ENCODE measurements around the gene ADGB.
"Not testable (repeated sequence)": the region's sequence is repeated elsewhere in the genome, so short reads cannot be mapped to it uniquely, and the experiment has no call there.

ADGB gene

DNA sequence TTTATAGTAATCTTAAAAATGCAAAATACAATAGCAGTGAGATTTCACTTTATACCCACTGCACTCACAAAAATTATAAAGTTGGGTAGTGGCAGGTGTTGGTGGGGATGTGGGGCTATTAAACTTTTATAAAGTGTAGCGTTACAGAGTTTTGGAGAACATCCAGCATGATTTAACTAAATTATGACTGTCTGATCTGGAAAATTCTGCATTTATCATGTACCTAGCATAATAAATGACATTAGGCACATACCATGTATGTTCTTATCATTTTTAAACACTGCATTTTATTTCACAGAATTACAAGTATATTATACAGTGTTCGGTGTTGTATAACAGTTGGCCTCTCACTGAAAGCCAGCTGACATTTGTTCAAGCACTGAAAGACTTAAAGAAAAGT is 169.9 kb downstream of the ADGB start:
- DNase-seq (ENCODE audit: low spot score): no peak

DNA sequence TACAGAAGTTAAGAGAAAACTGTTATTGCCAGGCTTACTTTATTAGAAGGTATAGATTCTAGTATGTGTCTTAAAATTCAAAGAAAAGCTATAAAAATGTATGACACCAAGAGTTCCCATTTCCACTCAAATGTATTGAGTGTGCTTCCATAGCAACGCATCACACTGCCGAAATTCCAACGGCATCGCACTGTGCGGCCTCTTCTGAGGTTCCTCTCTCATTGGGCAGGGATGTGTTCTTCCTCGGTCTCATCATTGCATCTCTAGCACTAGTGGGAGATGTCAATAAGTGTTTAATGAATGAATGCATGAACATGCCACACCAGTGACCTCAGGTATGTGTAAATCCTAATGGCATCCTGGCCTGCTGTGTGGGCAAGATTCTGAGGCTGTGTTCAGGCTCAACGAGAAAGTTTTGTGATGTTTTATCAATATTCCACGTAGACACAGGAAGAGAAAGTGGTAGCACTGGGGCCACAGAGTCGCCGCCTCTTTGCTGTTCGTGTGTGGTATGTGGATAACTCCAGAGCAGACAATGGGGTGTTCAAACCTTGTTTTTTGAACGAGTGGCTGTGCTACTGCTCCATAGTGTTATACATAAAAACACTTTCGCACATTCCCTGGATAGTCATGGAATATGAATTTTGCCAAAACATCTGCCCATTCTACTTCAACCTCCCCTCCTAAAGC is 171.6 kb downstream of the ADGB start:
- no peak for DNase-seq (ENCODE audit: low spot score)

DNA sequence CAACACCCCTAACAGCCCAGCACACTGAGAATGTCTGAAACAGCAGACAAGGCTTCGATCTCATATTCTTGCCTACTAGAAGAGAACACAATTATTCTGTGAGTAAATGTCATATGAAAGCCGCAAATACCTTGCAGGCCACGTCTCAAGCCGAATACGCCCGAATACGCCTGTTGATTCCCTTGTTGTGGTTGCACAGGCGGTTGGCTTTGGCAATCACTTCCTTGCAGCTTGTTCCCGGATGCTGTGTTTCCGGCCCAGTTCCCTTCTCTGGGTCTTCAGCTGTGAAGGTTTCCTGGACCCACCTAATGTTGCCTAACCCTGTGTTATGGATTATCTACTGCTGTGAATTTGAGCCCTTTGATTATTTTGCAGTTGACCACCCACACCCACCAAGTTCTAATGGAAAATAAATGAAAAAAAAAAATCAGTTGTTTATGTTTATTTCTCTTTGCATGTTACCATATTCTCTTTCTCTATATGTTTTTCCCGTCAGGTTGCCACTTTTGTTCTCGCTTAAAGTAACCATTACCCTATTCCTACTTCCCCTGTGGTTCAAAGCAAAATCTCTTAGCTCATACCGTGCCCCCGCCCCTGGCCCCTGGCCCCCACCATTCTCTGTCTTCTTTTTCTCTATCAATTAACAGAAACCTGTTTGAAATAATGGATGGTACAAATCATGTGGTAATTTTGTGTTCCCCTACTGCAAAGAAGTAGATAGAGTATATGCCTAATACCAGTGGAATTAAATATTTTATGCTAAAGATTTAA is 172.4 kb downstream of the ADGB start:
- no peak for DNase-seq (ENCODE audit: low spot score)

DNA sequence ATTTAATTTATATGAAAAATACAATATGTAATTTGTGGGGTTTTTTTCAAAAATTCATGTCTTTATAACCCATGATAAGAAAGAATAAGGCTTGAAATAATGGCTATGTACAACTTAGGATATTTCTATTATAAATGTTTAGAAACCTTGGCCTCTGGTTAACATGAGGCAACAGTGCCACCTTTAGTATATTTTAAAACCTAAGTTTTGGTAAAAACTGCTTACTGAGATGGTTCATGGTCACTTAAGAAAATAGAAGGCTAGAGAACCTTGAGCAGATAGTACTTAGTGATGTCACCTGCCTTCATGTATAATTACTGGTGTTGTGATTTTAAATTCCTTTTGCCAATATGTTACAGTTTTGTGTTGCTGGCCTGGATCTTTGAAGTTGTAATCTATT is 176.4 kb downstream of the ADGB start:
- no peak for DNase-seq (ENCODE audit: low spot score)

DNA sequence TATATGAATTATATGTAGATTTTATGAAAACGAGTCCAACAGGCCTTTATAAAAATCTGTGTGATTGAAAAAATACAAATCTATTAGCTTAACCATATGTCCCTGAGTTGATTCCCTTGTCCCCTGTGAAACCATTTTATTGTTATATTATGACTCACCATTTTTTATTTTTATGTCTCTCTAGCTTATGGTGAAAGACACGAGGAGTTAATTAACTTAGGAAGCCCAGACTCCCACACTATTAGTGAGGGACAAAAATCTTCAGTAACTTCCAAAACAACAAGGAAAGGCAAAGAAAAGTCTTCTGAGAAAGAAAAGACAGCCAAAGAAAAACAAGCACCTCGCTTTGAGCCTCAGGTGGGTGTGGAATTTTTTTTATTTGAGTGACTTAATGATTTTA is 183.1 kb downstream of the ADGB start:
- DNase-seq (ENCODE audit: low spot score): no peak

DNA sequence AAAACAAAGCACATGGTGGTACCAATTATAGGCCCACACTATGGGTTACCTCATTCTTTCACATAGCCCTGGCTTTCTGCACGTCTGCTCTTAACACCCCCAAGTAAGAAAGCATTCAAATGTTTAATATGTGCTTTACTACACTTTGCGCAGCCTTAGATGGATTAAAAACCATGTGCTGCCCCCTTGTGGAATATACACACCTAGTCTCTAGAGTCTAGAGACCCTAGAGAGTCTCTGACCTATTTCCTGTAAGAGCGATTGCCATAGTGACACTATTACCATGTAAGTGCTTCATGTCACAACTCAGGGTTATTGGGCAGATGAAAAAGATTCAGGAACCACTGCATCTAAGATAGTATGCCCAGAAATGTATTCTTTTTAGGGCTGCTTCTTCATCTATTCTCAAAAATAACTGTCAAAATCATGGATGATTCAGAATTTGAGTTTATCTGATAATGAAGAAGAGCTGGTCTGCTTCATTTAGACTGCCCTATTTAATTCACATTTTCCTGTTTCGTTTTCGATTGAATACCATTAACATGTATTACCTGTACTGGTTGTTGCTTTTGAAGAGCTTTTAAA is 186.3 kb downstream of the ADGB start:
- DNase-seq (ENCODE audit: low spot score): no peak

DNA sequence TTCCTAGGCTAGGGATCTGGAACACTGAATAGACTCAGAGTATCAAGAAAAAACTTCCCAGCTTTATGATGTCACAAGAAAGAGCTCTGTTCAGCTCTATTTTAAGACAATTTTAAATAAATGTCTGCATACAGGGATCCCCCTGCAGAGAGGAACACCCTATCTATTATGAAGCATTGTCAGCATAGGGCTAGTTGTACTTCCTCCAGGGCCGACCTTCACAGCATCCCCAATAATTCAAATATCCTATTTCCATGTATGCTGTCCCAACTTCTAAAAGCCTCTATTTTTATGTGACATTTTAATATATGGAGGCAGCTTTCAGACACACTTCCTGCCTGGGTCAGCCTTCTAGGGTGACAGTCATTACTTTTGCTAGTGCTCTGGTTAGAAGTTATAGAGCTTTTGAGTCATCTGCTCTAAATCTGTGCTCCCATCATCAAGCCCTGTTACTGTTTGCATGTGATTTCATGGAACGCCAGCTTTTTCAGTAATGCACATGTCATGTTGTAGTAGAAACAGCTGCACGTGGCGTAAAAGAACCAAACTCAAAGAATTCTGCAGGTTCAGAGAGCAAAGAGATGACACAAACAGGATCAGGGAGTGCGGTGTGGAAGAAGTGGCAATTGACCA is 189.2 kb downstream of the ADGB start:
- DNase-seq (ENCODE audit: low spot score): no peak

DNA sequence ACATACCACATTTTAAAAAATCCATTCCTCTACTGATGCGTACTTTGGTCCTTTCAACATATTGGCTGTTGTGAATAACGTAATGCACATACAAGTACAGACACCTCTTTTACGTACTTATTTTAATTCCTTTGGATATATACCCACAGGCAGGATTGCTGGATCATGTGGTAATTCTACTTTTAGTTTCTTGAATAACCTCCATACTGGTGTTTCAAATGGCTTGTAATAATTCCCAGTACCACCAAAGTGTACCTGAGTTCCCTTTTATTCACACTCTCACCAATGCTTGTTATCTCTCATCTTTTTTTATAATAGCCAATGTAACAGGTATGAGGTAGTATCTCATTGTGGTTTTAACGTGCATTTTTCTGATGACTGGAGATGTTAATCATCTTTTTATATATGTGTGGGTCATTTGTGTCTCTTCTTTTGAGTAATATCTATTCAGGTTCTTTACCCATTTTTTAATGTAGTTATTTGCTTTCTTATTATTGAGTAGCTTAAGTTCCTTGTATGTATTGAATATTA is 191.9 kb downstream of the ADGB start:
- no peak for DNase-seq (ENCODE audit: low spot score)

DNA sequence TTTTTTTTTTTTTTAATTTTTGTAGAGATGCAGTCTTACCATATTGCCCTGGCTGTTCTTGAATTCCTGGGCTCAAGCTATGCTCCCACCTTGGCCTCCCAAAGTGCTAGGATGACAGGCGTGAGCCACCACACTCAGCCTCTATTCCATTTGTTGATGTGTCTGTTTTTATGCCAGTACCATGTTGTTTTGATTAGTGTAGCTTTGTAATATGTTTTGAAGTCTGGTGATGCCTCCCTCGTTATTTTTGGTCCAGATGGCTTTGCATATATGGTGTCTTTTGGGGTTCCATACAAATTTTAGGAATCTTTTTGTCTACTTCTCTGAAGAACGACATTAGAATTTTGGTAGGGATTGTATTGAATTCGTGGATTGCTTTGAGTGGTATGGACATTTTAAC is 193.2 kb downstream of the ADGB start:
- DNase-seq (ENCODE audit: low spot score): no peak

DNA sequence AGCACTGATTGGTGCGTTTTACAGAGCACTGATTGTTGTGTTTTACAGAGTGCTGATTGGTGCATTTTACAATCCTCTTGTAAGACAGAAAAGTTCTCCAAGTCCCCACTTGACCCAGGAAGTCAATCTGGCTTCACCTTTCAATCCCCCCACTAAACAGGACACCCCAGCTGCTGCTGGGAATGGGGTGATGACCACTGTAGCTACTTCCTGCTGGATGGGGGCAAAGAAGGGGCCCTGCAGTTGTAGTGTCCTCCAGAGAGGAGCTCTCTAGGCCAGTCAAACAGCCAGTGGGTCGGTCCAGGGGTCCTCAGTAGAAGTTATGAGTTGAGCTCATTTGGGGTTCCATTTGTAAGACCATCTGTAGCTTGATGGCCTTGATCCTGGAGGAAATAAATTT is 194.4 kb downstream of the ADGB start:
- DNase-seq (ENCODE audit: low spot score): not testable (repeated sequence)

DNA sequence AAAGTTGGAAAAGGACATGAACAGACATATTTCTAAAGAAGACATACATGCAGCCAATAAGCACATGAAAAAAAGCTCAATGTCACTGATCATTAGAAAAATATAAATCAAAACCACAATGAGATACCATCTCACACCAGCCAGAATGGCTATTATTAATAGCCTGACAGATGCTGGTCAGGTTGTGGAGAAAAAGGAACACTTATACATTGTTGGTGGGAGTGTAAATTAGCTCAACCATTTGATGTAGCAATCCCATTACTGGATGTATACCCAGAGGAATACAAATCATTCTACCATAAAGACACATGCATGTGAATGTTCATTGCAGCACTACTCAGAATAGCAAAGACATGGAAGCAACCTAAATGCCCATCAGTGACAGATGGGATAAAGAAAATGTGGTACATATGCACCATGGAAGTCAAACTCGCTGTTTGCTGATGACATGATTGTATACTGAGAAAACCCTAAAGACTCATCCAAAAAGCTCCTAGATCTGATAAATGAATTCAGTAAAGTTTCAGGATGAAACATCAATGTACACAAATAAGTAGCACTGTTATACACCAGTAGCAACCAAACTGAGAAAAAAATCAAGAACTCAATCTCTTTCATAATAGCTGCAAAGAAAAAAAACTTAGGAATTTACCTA is 196.8 kb downstream of the ADGB start:
- no peak for DNase-seq (ENCODE audit: low spot score)

DNA sequence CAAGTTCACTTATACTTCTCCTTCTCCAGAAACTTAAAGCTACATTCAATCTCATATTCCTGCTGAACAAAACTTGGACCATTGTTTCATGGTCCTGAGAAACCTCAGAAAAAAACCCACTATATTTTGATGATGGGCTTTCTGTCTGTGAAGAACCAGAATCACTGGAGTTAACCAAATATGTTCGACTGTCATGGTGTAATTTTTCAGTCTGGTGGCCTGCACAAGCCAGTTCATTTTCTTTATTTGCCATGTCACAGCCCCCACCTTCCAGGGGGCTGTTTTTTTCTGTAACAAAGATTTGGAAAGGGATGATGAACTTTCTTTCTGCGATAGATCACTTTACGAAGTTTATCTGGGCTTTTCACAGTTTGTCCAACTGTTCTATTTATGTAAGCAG is 204.4 kb downstream of the ADGB start:
- DNase-seq (ENCODE audit: low spot score): not testable (repeated sequence)

DNA sequence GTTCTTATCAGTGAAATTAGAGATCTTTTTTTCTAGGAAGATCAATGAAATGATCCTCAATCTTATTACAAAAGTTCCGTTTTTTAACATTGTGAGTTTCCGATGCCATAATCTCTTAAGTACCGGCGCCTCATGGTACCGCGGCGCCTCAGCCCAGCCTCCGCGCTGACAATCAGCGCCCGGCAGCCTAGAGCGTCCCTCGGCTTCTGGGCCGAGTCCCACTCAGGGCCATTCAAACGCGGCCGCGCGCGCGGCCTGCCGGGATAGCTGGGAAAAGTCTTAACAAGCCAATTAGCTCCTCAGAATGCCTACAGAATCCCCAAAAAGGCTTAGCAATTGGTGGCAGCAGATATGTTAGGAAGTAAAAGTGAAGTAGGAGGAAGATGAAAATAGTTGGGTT is 204.8 kb downstream of the ADGB start:
- DNase-seq (ENCODE audit: low spot score): no peak

DNA sequence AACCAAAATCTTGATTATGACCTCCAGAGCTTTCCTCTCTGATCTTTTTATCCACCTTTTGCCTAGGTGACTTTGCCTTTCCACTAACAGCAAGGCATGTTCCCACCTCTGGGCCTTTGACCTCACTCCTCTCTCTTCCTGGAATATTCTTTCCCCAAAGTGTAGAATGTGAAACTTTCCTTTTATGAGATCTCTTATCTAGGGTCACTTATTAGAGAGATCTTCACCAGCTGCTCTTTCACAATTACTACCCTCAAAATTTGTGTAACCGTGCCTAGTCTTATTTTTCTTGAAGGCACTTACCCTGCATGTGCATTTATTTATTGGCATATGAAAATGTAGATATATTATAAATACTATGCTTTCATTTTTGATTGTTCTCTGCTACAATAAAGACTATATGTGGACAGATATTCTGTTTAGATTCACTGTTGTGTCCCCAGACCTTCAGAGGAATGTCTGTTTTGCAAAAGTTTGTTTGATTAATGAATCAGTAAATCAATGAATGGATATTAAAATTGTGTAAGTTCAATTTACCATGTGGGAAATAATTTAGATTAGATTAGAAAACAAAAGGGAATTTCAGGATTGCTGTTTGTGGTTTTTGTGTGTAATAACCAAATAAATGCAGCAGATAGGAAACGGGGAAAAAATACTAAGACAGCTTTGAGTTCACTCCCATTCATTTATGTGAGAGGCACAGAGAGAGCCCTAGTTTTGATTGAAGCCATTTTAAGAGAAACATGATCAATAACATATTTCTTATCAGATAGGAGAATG is 207.0 kb downstream of the ADGB start:
- DNase-seq (ENCODE audit: low spot score): no peak

DNA sequence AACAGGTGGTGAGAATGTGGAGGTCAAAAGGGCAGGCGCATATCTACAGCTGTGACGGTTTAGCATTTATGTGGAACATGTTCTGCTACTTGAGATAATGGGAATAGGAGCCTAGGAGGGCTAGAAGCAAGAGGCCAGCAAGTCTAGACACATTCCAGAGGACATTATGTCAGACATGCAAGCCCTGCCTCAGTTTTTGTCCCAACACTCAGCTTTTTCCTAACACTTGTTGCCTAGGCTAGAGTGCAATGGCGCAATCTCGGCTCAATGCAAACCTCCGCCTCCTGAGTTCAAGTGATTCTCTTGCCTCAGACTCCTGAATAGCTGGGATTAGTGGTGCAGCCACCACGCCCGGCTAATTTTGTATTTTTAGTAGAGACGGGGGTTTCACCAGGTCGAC is 210.2 kb downstream of the ADGB start:
- not testable (repeated sequence) for DNase-seq (ENCODE audit: low spot score)

DNA sequence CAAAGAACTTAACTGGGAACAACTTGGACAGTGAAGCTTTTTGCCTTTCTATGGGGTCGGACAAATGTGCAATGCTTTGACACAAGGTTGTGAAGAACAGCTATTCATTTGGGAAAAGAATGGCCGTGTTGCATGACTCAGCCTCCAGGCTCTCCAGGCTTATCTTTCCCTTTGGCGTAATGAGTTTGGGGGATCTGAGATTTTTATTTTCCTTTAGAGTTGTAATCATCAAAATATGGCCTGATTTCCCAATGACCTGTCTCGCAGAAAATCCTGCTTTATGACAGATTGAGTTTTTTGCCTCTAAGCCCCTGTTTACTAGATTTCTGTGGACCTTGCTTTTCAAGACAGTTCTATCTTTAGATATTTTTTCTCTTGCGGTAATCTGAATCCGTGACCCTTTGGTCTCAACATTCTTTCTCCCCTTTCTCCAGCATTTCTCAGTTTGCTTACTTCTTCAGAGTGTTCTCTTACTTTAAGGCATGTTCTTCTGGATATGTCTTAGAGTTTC is 214.1 kb downstream of the ADGB start:
- not testable (repeated sequence) for DNase-seq (ENCODE audit: low spot score)

DNA sequence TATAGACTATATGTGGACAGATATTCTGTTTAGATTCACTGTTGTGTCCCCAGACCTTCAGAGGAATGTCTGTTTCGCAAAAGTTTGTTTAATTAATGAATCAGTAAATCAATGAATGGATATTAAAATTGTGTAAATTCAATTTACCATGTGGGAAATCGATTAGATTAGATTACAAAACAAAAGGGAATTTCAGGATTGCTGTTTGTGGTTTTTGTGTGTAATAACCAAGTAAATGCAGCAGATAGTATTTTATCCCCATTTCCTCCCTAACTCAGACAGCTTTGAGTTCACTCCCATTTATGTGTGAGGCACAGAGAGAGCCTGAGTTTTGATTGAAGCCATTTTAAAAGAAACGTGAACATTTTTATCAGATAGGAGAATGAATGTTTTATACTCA is 214.8 kb downstream of the ADGB start:
- no peak for DNase-seq (ENCODE audit: low spot score)

DNA sequence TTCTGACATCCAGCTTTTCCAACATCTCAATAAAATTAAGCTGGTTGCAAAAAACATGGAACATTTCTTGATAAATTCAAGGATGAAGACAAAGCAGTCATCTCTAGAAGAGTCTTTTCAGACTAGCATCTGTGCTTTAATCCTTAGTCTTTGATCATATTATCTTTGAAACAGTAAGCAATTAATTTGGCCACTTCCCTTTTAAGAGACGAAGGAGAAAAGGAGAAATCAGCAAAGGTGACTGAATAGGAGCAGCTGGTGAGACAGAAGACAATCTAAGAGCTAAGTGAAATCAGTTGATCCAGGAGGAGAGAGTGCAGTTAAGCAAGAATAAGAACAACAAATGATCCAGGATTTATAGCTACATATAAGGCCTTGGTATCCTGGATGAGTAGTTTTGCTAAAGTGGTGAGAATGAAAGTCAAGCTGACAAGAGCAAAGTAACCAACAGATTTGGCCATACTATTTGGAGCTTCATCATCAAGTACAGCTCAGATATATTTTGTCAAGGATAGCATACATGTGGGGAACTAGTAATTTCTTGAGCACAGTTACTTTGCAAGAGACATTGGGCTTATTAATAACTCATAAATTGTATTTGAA is 215.5 kb downstream of the ADGB start:
- no peak for DNase-seq (ENCODE audit: low spot score)

DNA sequence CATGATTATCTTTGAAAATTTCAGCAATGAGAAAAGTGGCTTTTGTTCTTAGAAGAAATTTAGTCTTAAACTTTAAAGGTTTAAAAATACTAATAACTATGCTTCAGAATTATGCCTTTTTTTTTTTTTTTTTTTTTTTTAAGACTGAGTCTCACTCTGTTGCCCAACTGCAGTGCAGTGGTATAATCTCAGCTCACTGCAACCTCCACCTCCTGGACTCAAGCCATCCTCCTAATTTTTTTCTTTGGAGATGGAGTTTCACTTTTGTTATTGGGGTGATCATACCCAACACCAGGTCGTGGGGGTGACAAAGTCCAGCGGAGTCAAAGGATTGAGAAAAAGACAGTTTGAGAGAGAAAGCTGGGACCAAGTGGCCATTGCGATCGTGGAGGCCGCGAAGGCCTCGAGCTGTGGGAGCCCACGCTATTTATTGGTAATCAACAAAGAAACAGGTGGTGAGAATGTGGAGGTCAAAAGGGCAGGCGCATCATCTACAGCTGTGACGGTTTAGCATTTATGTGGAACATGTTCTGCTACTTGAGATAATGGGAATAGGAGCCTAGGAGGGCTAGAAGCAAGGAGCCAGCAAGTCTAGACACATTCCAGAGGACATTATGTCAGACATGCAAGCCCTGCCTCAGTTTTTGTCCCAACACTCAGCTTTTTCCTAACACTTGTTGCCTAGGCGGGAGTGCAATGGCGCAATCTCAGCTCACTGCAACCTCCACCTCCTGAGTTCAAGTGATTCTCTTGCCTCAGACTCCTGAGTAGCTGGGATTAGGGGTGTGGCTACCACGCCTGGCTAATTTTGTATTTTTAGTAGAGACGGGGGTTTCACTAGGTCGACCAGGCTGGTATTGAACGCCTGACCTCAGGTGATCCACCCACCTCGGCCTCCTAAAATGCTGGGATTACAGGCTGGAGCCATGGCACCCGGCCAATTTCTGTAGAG is 217.0 kb downstream of the ADGB start:
- DNase-seq (ENCODE audit: low spot score): not testable (repeated sequence)

All from HuH-7.5 (cell line).